Hepatocyte (in vitro differentiated cells): ENCODE measurements around the gene EEF1G. TPM values are rescaled to one million over a fixed set of nuclear protein-coding genes. Genes with fewer than 3 reads are reported as not detected.

Experiments used
- DNase-seq: peaks from one replicate; pipeline ENCODE4 v3.0.0-alpha.2; 2016; ENCODE audit warnings: low spot score
- H2AFZ ChIP-seq: fragments of 200-600 bp; sonication (generic); 2 replicates; pipeline ENCODE4 v1.6.0; 2016; ENCODE audit warnings: antibody characterized with exemption, mild to moderate bottlenecking
- H3K27ac ChIP-seq: fragments of 200-600 bp; sonication (generic); 2 replicates; pipeline ENCODE4 v1.5.1; 2016; ENCODE audit warnings: mild to moderate bottlenecking
- H3K27me3 ChIP-seq: fragments of 200-600 bp; sonication (generic); 2 replicates; pipeline ENCODE4 v1.6.1; 2016
- H3K36me3 ChIP-seq: fragments of 200-600 bp; sonication (generic); replicated peaks from 2 replicates; pipeline ENCODE4 v1.5.1; 2016; ENCODE audit warnings: low read depth; ENCODE audit not compliant: insufficient read depth
- H3K4me1 ChIP-seq: fragments of 200-600 bp; sonication (generic); 2 replicates; pipeline ENCODE4 v1.5.1; 2016; ENCODE audit warnings: mild to moderate bottlenecking, moderate library complexity; ENCODE audit not compliant: insufficient read depth
- H3K4me2 ChIP-seq: fragments of 200-600 bp; sonication (generic); 2 replicates; pipeline ENCODE4 v1.6.0; 2016
- H3K4me3 ChIP-seq: fragments of 200-600 bp; sonication (generic); 2 replicates; pipeline ENCODE4 v1.5.1; 2016; ENCODE audit warnings: mild to moderate bottlenecking
- H3K79me2 ChIP-seq: fragments of 200-600 bp; sonication (generic); 2 replicates; pipeline ENCODE4 v1.6.0; 2017; ENCODE audit warnings: mild to moderate bottlenecking
- H3K9me2 ChIP-seq: fragments of 200-600 bp; sonication (generic); replicated peaks from 2 replicates; pipeline ENCODE4 v1.6.0; 2017; ENCODE audit warnings: mild to moderate bottlenecking; ENCODE audit not compliant: insufficient read depth
- H3K9me3 ChIP-seq: fragments of 200-600 bp; sonication (generic); 2 replicates; pipeline ENCODE4 v1.5.1; 2016; ENCODE audit warnings: low read depth, mild to moderate bottlenecking
- H4K20me1 ChIP-seq: fragments of 200-600 bp; sonication (generic); 2 replicates; pipeline ENCODE4 v1.6.0; 2016; ENCODE audit warnings: mild to moderate bottlenecking; ENCODE audit not compliant: insufficient read depth, poor library complexity, severe bottlenecking
- EZH2 ChIP-seq: fragments of 200-600 bp; sonication (generic); IDR thresholded peaks from 2 replicates; pipeline ENCODE4 v1.6.1; 2016; ENCODE audit warnings: antibody characterized with exemption, mild to moderate bottlenecking, borderline replicate concordance
- EZH2phosphoT487 ChIP-seq: fragments of 200-600 bp; sonication (generic); IDR thresholded peaks from one replicate; pipeline ENCODE4 v1.6.1; 2018; ENCODE audit warnings: antibody characterized with exemption, mild to moderate bottlenecking, low read depth, moderate library complexity; ENCODE audit not compliant: unreplicated experiment, severe bottlenecking
- WGBS: methylation state at CpG from one replicate; pipeline ENCODE4 v1.1.6; 2016; ENCODE audit warnings: low lambda C conversion rate; ENCODE audit errors: missing lambda C conversion rate; 5-methylcytosine and 5-hydroxymethylcytosine counted together
- polyA plus RNA-seq: library from polyadenylated mRNA; unstranded; fragments of >200 nt; fragmentation: Nextera tagmentation; extraction: Ambion mirVana; gene quantifications from 2 replicates; pipeline ENCODE4 v1.2.1, GENCODE V29; 2016
- total RNA-seq: library from RNA; depleted of rRNA; stranded (reverse); fragments of >200 nt; gene quantifications from 2 replicates; pipeline ENCODE4 v1.2.3, GENCODE V29; 2014
- TF ChIP-seq, protein P1 (sequence below): fragments of 200-600 bp; sonication (generic); IDR thresholded peaks from 2 replicates; pipeline ENCODE4 v1.5.1; 2016; ENCODE audit warnings: antibody characterized with exemption, mild to moderate bottlenecking; ENCODE audit not compliant: poor library complexity

The EEF1G gene
- total and polyA plus RNA-seq, 2 experiments from 2014 or later = 526 to 1,634 TPM

DNA sequence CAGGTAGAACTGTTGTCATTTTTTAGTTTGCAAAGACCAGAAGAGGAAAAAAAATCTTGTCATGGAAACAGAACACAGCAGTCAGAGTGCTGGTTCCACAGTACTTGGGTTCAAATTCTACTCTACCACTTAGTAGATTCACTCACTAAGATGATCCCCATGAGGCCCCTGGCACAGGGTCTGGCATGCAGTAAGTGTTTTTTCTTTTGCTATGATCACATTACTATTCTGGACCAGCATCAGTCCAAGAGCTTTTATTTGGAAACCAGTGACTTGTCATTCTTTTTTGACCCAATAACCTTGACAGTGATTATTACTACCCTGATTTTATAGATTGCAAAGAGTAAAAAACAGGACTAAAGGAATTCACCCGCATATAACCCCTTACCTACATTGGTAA lies 4.1 kb downstream of the EEF1G start:
- Histone ChIP-seq H3K9me2 (no peaks in the 10 kb centered on the region), H3K4me3 (no peak overlapping the region), H3K36me3 (no peaks in the 10 kb centered on the region), H3K9me3 (no peaks in the 10 kb centered on the region), H3K27ac (no peak overlapping the region), H3K27me3 (no peaks in the 10 kb centered on the region), H2AFZ (no peak overlapping the region), H3K79me2 (peaks cover 83% of the 10 kb centered on the region), H3K4me1 (peaks cover 13% of the 10 kb centered on the region), H3K4me2 (no peak overlapping the region), H4K20me1 (peaks cover 36% of the 10 kb centered on the region)
- DNase-seq = no peak
- TF ChIP-seq, protein P1, sequence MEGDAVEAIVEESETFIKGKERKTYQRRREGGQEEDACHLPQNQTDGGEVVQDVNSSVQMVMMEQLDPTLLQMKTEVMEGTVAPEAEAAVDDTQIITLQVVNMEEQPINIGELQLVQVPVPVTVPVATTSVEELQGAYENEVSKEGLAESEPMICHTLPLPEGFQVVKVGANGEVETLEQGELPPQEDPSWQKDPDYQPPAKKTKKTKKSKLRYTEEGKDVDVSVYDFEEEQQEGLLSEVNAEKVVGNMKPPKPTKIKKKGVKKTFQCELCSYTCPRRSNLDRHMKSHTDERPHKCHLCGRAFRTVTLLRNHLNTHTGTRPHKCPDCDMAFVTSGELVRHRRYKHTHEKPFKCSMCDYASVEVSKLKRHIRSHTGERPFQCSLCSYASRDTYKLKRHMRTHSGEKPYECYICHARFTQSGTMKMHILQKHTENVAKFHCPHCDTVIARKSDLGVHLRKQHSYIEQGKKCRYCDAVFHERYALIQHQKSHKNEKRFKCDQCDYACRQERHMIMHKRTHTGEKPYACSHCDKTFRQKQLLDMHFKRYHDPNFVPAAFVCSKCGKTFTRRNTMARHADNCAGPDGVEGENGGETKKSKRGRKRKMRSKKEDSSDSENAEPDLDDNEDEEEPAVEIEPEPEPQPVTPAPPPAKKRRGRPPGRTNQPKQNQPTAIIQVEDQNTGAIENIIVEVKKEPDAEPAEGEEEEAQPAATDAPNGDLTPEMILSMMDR = no peak
- no peak for TF ChIP-seq EZH2phosphoT487
- TF ChIP-seq EZH2 = no peak
- WGBS = 88% methylated on average over 1 of the region's 1 CpG

DNA sequence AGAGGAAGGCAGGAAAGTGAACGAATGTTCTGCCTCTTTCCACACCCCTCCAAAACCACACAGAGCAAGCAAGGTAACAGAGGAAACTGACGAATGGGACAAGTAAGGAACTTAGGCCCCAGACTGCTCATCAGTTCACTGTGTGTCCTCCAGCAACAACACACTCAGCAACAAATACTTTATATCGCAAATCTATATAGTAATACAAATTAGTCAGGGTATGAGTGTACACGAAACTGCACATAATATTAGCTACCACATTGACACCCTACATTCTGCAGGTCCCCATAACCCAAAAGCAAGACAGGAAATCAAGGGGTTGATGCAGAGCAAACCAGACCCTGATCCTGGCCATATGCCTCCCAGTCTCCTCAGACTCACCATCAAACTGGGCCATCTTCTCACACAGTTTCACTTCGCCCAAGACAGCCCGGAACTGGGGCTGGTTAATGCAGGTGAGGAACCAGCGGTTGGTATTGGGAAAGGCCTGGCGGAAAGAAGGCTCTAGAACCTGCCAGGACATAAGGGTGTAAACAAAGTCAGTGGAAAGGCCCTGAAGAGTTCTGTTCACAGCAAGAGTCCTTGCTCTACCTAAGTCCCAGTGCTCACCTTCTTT lies 6.6 kb downstream of the EEF1G start:
- Histone ChIP-seq H2AFZ (no peak overlapping the region), H3K4me1 (peaks cover 7% of the 10 kb centered on the region), H4K20me1 (peaks cover 29% of the 10 kb centered on the region), H3K79me2 (peaks cover 83% of the 10 kb centered on the region), H3K4me2 (no peak overlapping the region), H3K9me2 (no peaks in the 10 kb centered on the region), H3K27ac (no peak overlapping the region), H3K4me3 (no peak overlapping the region), H3K36me3 (no peaks in the 10 kb centered on the region), H3K27me3 (no peaks in the 10 kb centered on the region), H3K9me3 (no peaks in the 10 kb centered on the region)
- DNase-seq = no peak
- 81% methylated on average over 8 of the region's 8 CpGs for WGBS
- TF ChIP-seq EZH2phosphoT487 (no peak), EZH2 (no peak)
- TF ChIP-seq, protein P1 = no peak

DNA sequence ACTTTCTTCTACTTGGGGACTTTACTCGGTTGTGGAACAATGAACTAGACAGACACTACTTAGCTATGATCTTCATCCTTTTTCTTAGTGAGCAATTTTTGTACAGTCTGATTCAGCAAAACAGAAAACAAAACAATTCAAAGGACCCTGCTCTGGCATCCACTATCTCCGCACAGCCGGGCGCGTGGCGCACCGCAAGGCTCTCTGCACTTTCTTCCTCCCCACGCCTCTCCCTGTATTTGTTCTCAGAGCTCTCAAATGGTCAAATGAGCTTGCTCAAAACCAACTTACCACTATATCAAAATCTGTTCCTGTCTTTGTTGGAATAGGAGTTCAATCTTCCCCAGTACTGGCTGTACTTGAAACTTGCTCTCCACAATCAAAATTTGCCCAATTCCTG lies 7.4 kb downstream of the EEF1G start:
- Histone ChIP-seq H2AFZ (no peak overlapping the region), H3K27me3 (no peaks in the 10 kb centered on the region), H3K9me3 (no peaks in the 10 kb centered on the region), H3K36me3 (no peaks in the 10 kb centered on the region), H3K4me1 (peaks cover under 1% of the 10 kb centered on the region), H3K79me2 (peaks cover 74% of the 10 kb centered on the region), H3K9me2 (no peaks in the 10 kb centered on the region), H3K4me2 (no peak overlapping the region), H3K4me3 (no peak overlapping the region), H3K27ac (no peak overlapping the region), H4K20me1 (peaks cover 23% of the 10 kb centered on the region)
- no peak for DNase-seq
- no peak for TF ChIP-seq EZH2phosphoT487
- no peak for TF ChIP-seq EZH2
- TF ChIP-seq, protein P1 = no peak
- 93% methylated on average over 8 of the region's 8 CpGs for WGBS
